Left colon (tissue), 2 donors: ENCODE measurements around the gene WNK2. TPM values are rescaled to one million over a fixed set of nuclear protein-coding genes. Genes with fewer than 3 reads are reported as not detected.

ENCODE experiments used
- ATAC-seq: fragments of 200-7000 bp; cut with Tn5 transposase; one replicate; pipeline ENCODE4 v1.9.1; 2020; ENCODE audit warnings: mild to moderate bottlenecking, moderate library complexity
- DNase-seq, 2 donors: peaks; one replicate each; pipeline ENCODE4 v3.0.0-alpha.2; 2020
- intact Hi-C, 2 donors: fragments of 100-400 bp; cut with DNase I in 1 of 2; cut with micrococcal nuclease in 1 of 2; formaldehyde crosslinking; loops; one replicate each; pipeline versions ENCODE4 v1.11.2 to v1.14.0; 2022; cut with DNase I, micrococcal nuclease
- total RNA-seq, 2 donors: library from RNA; stranded (reverse); fragmentation: NEBNext Ultra II Directional; extraction: Animal tissue kit (Norgen Biotek cat#: 25700); gene quantifications; one replicate each; pipeline ENCODE4 v1.2.1, GENCODE V29; 2021
- donor health status: DM: no; HTN: no; CAD: no.
- donor health status: DM: yes; HTN: yes; CAD: no.

WNK2 gene
- total RNA-seq, 2 donors from 2014 or later: 161 to 279 TPM

DNA sequence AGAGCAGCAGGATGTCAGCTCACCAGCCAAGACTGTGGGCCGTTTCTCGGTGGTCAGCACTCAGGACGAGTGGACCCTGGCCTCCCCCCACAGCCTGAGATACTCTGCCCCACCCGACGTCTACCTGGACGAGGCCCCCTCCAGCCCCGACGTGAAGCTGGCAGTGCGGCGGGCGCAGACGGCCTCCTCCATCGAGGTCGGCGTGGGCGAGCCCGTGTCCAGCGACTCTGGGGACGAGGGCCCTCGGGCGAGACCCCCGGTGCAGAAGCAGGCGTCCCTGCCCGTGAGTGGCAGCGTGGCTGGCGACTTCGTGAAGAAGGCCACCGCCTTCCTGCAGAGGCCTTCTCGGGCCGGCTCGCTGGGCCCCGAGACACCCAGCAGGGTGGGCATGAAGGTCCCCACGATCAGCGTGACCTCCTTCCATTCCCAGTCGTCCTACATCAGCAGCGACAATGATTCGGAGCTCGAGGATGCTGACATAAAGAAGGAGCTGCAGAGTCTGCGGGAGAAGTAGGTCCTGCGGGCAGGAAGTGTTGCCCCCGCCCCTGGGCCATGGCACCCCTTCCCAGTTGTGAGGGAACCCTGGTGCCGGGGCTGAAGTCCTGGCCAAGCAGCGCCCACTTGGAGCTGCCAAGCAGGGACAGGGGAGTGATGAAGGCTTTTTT, 108.9 kb downstream of the WNK2 start:
- ATAC-seq: no peak
- intact Hi-C loops: no loop called here
- DNase-seq: no peak

DNA sequence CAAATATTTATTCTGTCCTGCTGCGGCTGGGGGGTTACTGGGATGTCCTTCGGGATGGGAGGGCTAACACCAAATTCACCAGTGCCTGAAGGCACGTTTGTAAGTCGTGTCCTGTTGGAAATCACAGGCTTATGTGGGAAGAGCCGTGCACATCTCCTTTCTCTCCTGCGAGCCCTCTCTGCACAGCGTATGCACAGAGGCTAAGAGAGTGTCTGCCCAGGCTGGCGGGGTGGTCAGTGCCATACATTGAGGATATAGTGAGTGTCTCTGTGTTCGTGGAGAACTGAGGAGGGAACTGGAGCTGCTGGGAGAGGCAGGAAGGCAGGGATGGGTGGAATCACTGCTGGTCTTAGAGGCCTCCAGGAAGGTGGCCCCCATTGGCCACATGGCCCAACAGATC, 110.1 kb downstream of the WNK2 start:
- no peak for ATAC-seq
- DNase-seq: no peak
- intact Hi-C loops: no loop called here

- DNase-seq: peak; percentile 58 to 59
- intact Hi-C loops: no loop called here
- ATAC-seq: peak; percentile 55
Measured at GRCh38 chr9:93295031-93295430, 111.1 kb downstream of the WNK2 start.

- peak in 1 of 2 donors; percentile 23 for DNase-seq
Measured at GRCh38 chr9:93295456-93296076, 111.6 kb downstream of the WNK2 start.

GRCh38 chr9:93296889-93297480, 113.0 kb downstream of the WNK2 start:
- intact Hi-C loops: no loop called here
- no peak for ATAC-seq
- DNase-seq: peak in 1 of 2 donors; percentile 22

More at GRCh38 chr9:93295456-93296076, 111.6 kb downstream of the WNK2 start:
- peak; percentile 1 for ATAC-seq
- intact Hi-C loops: no loop called here

DNA sequence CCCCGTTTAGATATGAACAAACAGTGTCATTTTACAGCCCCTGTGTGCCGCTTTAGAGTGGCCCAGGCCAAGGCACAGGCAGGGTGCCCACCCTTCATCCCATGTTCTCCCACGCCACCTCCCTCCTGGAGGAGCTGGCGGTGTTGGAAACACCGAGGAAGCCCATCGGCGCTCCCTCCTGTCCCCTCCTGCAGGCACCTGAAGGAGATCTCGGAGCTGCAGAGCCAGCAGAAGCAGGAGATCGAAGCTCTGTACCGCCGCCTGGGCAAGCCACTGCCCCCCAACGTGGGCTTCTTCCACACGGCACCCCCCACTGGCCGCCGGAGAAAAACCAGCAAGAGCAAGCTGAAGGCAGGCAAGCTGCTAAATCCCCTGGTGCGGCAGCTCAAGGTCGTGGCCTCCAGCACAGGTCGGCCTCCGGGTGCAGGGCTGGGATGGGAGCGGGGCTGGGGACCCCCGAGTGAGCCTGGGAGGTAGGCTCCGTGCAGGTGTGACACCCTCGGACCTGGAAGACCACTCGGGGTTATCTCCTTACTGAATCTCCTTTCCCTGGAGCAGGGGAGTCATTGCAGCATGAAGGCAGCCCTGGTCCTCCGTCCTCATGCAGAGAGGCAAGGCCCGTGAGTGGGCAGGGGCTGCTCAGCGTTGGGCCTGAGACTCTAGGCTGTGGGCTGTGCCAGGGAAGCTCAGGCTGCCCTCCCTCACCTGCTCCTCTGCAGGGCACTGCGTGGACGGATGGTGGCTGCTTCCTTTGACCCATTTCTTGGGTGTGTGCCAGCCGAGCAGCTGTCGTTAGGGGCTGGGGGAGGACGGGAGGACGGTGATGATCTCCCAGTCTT, 113.9 kb downstream of the WNK2 start:
- ATAC-seq: peak; percentile 15
- intact Hi-C loops: no loop called here

GRCh38 chr9:93298498-93299417, 114.8 kb downstream of the WNK2 start:
- DNase-seq: peak; percentile 57 to 68
- intact Hi-C loops: no loop called here
- ATAC-seq: peak; percentile 64

More for the DNA sequence above, 113.9 kb downstream of the WNK2 start:
- peak; percentile 35 to 48 for DNase-seq

- ATAC-seq (peak; percentile 49), DNase-seq (peak; percentile 60)
Measured at GRCh38 chr9:93299418-93300174, 115.7 kb downstream of the WNK2 start.

GRCh38 chr9:93300175-93300572, 116.2 kb downstream of the WNK2 start:
- DNase-seq (peak in 1 of 2 donors; percentile 25), ATAC-seq (no peak)
- intact Hi-C loops: loop anchor here in 1 of 2 donors (10.0 kb wide), 1 partner anchor 135 kb away; no protein-coding TSS in a partner anchor

More at GRCh38 chr9:93299418-93300174, 115.7 kb downstream of the WNK2 start:
- intact Hi-C loops: loop anchor here in 1 of 2 donors (10.0 kb wide), 1 partner anchor 135 kb away; no protein-coding TSS in a partner anchor

GRCh38 chr9:93300585-93301081, 116.7 kb downstream of the WNK2 start:
- intact Hi-C loops: loop anchor here in 1 of 2 donors (10.0 kb wide), 1 partner anchor 136 kb away; no protein-coding TSS in a partner anchor
- ATAC-seq (peak; percentile 70), DNase-seq (peak; percentile 70 to 79)

- peak in 1 of 2 donors; percentile 25 for DNase-seq
- ATAC-seq: no peak
- intact Hi-C loops: loop anchor here in 1 of 2 donors (10.0 kb wide), 1 partner anchor 137 kb away; no protein-coding TSS in a partner anchor
Measured at GRCh38 chr9:93301291-93301811, 117.4 kb downstream of the WNK2 start.

DNA sequence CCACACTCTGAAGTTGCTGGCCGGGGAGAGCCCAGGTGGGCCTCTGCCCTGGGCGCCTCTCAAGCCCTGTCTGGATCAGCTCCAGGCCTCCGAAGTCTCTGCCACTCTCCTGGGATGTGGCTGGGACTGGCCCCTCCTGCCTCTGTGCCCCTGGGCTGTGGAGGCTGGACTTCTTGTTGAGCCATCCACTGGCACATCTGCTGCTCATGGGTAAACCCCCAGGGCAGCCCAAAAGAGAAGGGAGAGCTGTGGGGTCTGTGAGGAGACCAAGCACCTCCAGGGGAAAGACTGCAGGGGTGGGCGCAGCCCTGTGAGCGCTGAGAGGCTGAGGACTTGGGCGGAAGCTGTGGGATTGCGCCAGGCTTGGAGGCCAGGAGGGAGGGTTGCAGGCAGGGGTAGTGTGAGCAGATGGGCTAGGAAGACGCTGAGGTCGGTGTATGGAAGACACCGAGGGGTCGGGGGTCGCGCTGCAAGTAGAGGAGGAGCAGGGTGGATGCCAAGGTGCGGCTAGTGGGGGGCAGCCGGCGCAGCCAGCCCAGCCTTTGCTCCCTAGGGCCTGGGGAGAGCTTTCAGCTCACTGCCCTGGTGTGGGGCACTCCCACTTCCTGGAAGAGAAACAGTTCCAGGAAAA, 118.1 kb downstream of the WNK2 start:
- ATAC-seq (no peak), DNase-seq (peak; percentile 9 to 24)
- intact Hi-C loops: loop anchor here in 1 of 2 donors (10.0 kb wide), 1 partner anchor 137 kb away; no protein-coding TSS in a partner anchor

DNA sequence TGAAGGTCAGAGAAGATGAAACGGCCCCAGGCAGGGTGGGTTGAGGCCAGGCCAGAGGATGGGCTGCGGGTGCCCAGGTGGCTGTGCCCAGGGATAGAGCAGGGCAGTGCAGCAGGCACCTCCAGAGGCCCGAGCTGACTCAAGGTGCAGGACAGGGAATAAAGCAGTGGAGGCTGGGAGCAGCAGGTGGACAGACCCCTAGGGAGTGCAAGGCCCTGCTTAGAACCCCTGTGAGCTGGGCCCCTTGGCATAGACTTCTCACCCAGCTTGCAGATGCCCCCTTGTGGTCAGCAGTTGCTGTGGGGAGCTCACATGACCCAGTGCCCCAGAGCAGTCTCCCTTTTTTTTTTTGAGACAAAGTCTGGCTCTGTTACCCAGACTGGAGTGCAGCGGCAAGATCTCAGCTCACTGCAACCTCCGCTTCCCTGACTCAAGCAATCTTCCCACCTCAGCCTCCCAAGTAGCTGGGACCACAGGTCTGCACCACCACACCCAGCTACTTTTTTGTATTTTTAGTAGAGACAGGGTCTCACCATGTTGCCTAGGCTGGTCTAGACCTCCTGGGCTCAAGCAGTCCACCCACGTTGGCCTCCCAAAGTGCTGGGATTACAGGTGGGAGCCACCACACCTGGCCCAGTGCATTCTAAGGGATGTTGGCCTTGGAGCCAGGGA, 118.8 kb downstream of the WNK2 start:
- ATAC-seq: peak; percentile 36
- DNase-seq: peak; percentile 68 to 80
- intact Hi-C loops: loop anchor here in 1 of 2 donors (10.0 kb wide), 1 partner anchor 138 kb away; no protein-coding TSS in a partner anchor

- no peak for ATAC-seq
- DNase-seq: no peak
Measured at GRCh38 chr9:93303258-93303771, 119.4 kb downstream of the WNK2 start.

More at GRCh38 chr9:93303258-93303771, 119.4 kb downstream of the WNK2 start:
- intact Hi-C loops: loop anchor here in 1 of 2 donors (10.0 kb wide), 1 partner anchor 139 kb away; no protein-coding TSS in a partner anchor
